Neural cell (in vitro differentiated cells): ENCODE data around the gene PILRA. TPM values are rescaled to one million over a fixed set of nuclear protein-coding genes. Genes with fewer than 3 reads are reported as not detected.
A peak's percentile ranks its signal among the peaks of the same experiment; 100 is the strongest.

ENCODE experiments used
- H2AFZ ChIP-seq: fragments of 200-600, 300-800 bp; sonication (generic), shearing (Covaris generic); 2 replicates; pipeline ENCODE4 v1.6.0; 2014; ENCODE audit warnings: low read depth, mild to moderate bottlenecking, antibody characterized with exemption, low read length, moderate library complexity
- H3F3A ChIP-seq: fragments of 200-600 bp; shearing (Covaris generic); 2 replicates; pipeline ENCODE4 v1.6.1; 2016; ENCODE audit warnings: mild to moderate bottlenecking, moderate library complexity, mixed read lengths, antibody characterized with exemption, low read length; ENCODE audit not compliant: insufficient read depth, poor library complexity, severe bottlenecking
- H3K27ac ChIP-seq: fragments of 200-600, 300-800 bp; sonication (generic), shearing (Covaris generic); 2 replicates; pipeline ENCODE4 v1.5.1; 2014; ENCODE audit warnings: mild to moderate bottlenecking, low read length, moderate library complexity
- H3K27me3 ChIP-seq: fragments of 300-800, 200-600 bp; sonication (generic), shearing (Covaris generic); 2 replicates; pipeline ENCODE4 v1.6.0; 2014; ENCODE audit warnings: mild to moderate bottlenecking, low read depth, low read length, moderate library complexity; ENCODE audit not compliant: insufficient read depth
- H3K36me3 ChIP-seq: fragments of 300-800, 200-600 bp; sonication (generic), shearing (Covaris generic); 2 replicates; pipeline ENCODE4 v1.5.1; 2014; ENCODE audit warnings: mild to moderate bottlenecking, antibody characterized with exemption, low read length, moderate library complexity; ENCODE audit not compliant: insufficient read depth
- H3K4me2 ChIP-seq: fragments of 300-800, 200-600 bp; sonication (generic), shearing (Covaris generic); 2 replicates; pipeline ENCODE4 v1.6.0; 2014; ENCODE audit warnings: mild to moderate bottlenecking, low read length
- H3K4me3 ChIP-seq: fragments of 300-800, 200-600 bp; sonication (generic), shearing (Covaris generic); 2 replicates; pipeline ENCODE4 v1.5.1; 2014; ENCODE audit warnings: mild to moderate bottlenecking, low read length, moderate library complexity
- H3K79me2 ChIP-seq: fragments of 200-600 bp; shearing (Covaris generic); replicated peaks from 2 replicates; pipeline ENCODE4 v1.6.0; 2014; ENCODE audit warnings: mild to moderate bottlenecking, low read length, moderate library complexity; ENCODE audit not compliant: insufficient read depth
- H3K9ac ChIP-seq: fragments of 300-800, 200-600 bp; sonication (generic), shearing (Covaris generic); 2 replicates; pipeline ENCODE4 v1.6.1; 2016; ENCODE audit warnings: mild to moderate bottlenecking, low read length, mixed read lengths
- H3K9me2 ChIP-seq: fragments of 200-600 bp; shearing (Covaris generic); 2 replicates; pipeline ENCODE4 v1.6.1; 2016; ENCODE audit warnings: mild to moderate bottlenecking, low read length, mixed read lengths; ENCODE audit not compliant: insufficient read depth
- H3K9me3 ChIP-seq: fragments of 200-600, 300-800 bp; sonication (generic), shearing (Covaris generic); 2 replicates; pipeline ENCODE4 v1.6.1; 2016; ENCODE audit warnings: mild to moderate bottlenecking, mixed run types, low read length, moderate library complexity, mixed read lengths
- H4K20me1 ChIP-seq: fragments of 200-600 bp; shearing (Covaris generic); 2 replicates; pipeline ENCODE4 v1.6.1; 2016; ENCODE audit warnings: mild to moderate bottlenecking, mixed run types; ENCODE audit not compliant: insufficient read depth
- EZH2 ChIP-seq: fragments of 200-600, 300-800 bp; shearing (Covaris generic), sonication (generic); IDR thresholded peaks from 2 replicates; pipeline ENCODE4 v1.6.1; 2014; ENCODE audit warnings: antibody characterized with exemption, low read length, borderline replicate concordance, mild to moderate bottlenecking; ENCODE audit not compliant: insufficient read depth, poor library complexity, severe bottlenecking
- MXI1 ChIP-seq: fragments of 450-650 bp; conservative IDR thresholded peaks from 2 replicates; pipeline ENCODE4 v1.6.1; 2014; ENCODE audit warnings: antibody characterized with exemption, mild to moderate bottlenecking; ENCODE audit not compliant: poor library complexity, severe bottlenecking
- POLR2AphosphoS5 ChIP-seq: IDR thresholded peaks from 2 replicates; pipeline ENCODE4 v1.6.1; 2012
- RAD21 ChIP-seq: fragments of 450-650 bp; conservative IDR thresholded peaks from 2 replicates; pipeline ENCODE4 v1.6.1; 2014; ENCODE audit warnings: antibody characterized with exemption, mild to moderate bottlenecking, moderate library complexity
- SMC3 ChIP-seq: fragments of 450-650 bp; conservative IDR thresholded peaks from 2 replicates; pipeline ENCODE4 v1.6.1; 2014; ENCODE audit warnings: antibody characterized with exemption, mild to moderate bottlenecking, moderate library complexity; ENCODE audit not compliant: poor library complexity
- TAF1 ChIP-seq: IDR thresholded peaks from 2 replicates; pipeline ENCODE4 v1.6.1; 2012; ENCODE audit warnings: low read depth
- polyA plus RNA-seq: library from polyadenylated mRNA; depleted of rRNA; stranded (reverse); fragments of >200 nt; gene quantifications from 2 replicates; pipeline ENCODE4 v1.2.3, GENCODE V29; 2014
- TF ChIP-seq, protein P1 (sequence below): fragments of 450-650 bp; IDR thresholded peaks from 2 replicates; pipeline ENCODE4 v1.5.1; 2014; ENCODE audit warnings: antibody characterized with exemption, mild to moderate bottlenecking, moderate library complexity; ENCODE audit not compliant: poor library complexity, severe bottlenecking
- TF ChIP-seq, protein P2 (sequence below): IDR thresholded peaks from 2 replicates; pipeline ENCODE4 v1.6.1; 2012; ENCODE audit warnings: borderline replicate concordance

Gene PILRA
- polyA plus RNA-seq, 1 donor from 2014 or later, result 23.7 TPM

- Histone ChIP-seq H2AFZ (no peak overlapping the region), H3K79me2 (peaks cover 25% of the 10 kb centered on the region), H3F3A (no peaks in the 10 kb centered on the region), H3K27ac (no peak overlapping the region), H3K9me2 (no peaks in the 10 kb centered on the region), H3K4me2 (peak overlapping the region; percentile 59), H3K4me3 (peak overlapping the region; percentile 91), H3K27me3 (no peaks in the 10 kb centered on the region), H3K36me3 (no peaks in the 10 kb centered on the region), H4K20me1 (no peaks in the 10 kb centered on the region), H3K9ac (peak overlapping the region; percentile 84), H3K9me3 (no peaks in the 10 kb centered on the region)
- TF ChIP-seq, protein P1, sequence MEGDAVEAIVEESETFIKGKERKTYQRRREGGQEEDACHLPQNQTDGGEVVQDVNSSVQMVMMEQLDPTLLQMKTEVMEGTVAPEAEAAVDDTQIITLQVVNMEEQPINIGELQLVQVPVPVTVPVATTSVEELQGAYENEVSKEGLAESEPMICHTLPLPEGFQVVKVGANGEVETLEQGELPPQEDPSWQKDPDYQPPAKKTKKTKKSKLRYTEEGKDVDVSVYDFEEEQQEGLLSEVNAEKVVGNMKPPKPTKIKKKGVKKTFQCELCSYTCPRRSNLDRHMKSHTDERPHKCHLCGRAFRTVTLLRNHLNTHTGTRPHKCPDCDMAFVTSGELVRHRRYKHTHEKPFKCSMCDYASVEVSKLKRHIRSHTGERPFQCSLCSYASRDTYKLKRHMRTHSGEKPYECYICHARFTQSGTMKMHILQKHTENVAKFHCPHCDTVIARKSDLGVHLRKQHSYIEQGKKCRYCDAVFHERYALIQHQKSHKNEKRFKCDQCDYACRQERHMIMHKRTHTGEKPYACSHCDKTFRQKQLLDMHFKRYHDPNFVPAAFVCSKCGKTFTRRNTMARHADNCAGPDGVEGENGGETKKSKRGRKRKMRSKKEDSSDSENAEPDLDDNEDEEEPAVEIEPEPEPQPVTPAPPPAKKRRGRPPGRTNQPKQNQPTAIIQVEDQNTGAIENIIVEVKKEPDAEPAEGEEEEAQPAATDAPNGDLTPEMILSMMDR, result no peak
- no peak for TF ChIP-seq POLR2AphosphoS5
- TF ChIP-seq SMC3, result no peak
- TF ChIP-seq EZH2, result no peak
These were observed 61.2 kb downstream of the PILRA start for GRCh38 chr7:100434297-100435144.

GRCh38 chr7:100435401-100436304, 62.4 kb downstream of the PILRA start:
- Histone ChIP-seq H2AFZ (peak overlapping the region; percentile 40), H3K79me2 (peaks cover 20% of the 10 kb centered on the region), H4K20me1 (no peaks in the 10 kb centered on the region), H3K9me3 (no peaks in the 10 kb centered on the region), H3K9me2 (no peaks in the 10 kb centered on the region), H3K9ac (peak overlapping the region; percentile 84), H3K27me3 (no peaks in the 10 kb centered on the region), H3K36me3 (no peaks in the 10 kb centered on the region), H3F3A (no peaks in the 10 kb centered on the region), H3K4me2 (peak overlapping the region; percentile 59), H3K27ac (peak overlapping the region; percentile 79), H3K4me3 (peak overlapping the region; percentile 91)
- peak; percentile 31 for TF ChIP-seq MXI1
- no peak for TF ChIP-seq TAF1

GRCh38 chr7:100437150-100438100, 64.1 kb downstream of the PILRA start:
- Histone ChIP-seq H3K27me3 (no peaks in the 10 kb centered on the region), H4K20me1 (no peaks in the 10 kb centered on the region), H3K4me3 (no peak overlapping the region), H3K36me3 (no peaks in the 10 kb centered on the region), H3K9me2 (no peaks in the 10 kb centered on the region), H3K9me3 (no peaks in the 10 kb centered on the region), H3K79me2 (peaks cover 7% of the 10 kb centered on the region), H3K27ac (no peak overlapping the region), H3K4me2 (no peak overlapping the region), H3F3A (no peaks in the 10 kb centered on the region), H2AFZ (no peak overlapping the region), H3K9ac (no peak overlapping the region)
- TF ChIP-seq MXI1, result no peak
- TF ChIP-seq TAF1, result no peak
- TF ChIP-seq, protein P1, result no peak
- TF ChIP-seq RAD21, result no peak
- TF ChIP-seq, protein P2, sequence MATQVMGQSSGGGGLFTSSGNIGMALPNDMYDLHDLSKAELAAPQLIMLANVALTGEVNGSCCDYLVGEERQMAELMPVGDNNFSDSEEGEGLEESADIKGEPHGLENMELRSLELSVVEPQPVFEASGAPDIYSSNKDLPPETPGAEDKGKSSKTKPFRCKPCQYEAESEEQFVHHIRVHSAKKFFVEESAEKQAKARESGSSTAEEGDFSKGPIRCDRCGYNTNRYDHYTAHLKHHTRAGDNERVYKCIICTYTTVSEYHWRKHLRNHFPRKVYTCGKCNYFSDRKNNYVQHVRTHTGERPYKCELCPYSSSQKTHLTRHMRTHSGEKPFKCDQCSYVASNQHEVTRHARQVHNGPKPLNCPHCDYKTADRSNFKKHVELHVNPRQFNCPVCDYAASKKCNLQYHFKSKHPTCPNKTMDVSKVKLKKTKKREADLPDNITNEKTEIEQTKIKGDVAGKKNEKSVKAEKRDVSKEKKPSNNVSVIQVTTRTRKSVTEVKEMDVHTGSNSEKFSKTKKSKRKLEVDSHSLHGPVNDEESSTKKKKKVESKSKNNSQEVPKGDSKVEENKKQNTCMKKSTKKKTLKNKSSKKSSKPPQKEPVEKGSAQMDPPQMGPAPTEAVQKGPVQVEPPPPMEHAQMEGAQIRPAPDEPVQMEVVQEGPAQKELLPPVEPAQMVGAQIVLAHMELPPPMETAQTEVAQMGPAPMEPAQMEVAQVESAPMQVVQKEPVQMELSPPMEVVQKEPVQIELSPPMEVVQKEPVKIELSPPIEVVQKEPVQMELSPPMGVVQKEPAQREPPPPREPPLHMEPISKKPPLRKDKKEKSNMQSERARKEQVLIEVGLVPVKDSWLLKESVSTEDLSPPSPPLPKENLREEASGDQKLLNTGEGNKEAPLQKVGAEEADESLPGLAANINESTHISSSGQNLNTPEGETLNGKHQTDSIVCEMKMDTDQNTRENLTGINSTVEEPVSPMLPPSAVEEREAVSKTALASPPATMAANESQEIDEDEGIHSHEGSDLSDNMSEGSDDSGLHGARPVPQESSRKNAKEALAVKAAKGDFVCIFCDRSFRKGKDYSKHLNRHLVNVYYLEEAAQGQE, result no peak
